A549 (cell line): Measurements from ENCODE around the gene GUK1. TPM values are rescaled to one million over a fixed set of nuclear protein-coding genes. Genes with fewer than 3 reads are reported as not detected.

Source experiments
- ATAC-seq, 2 experiments: fragments of 200-7000 bp in 1 of 2; fragments of >200 bp in 1 of 2; cut with Nextera tagmentation in 1 of 2; cut with Tn5 transposase in 1 of 2; 3 replicates each; pipeline versions ENCODE4 v1.8.0 to v1.9.1; 2018 to 2020; ENCODE audit warnings: mild to moderate bottlenecking in 1 of 2, moderate library complexity in 1 of 2
- CTCF ChIA-PET: fragments of 300-600 bp; sonication (Branson Sonifier 250); formaldehyde crosslinking; extraction: SDS; loops from one replicate; lab custom pipeline; 2021; ENCODE audit warnings: antibody characterized with exemption, inconsistent platforms; lab: Yijun Ruan, JAX
- POLR2A ChIA-PET: fragments of 350-600 bp; formaldehyde crosslinking; extraction: SDS; loops from one replicate; lab custom pipeline; 2021; ENCODE audit warnings: antibody characterized with exemption, inconsistent platforms; lab: Yijun Ruan, JAX
- DNase-seq, 2 experiments: peaks; one replicate each; pipeline versions ENCODE4 v3.0.0 to v3.0.0-alpha.2; 2011 to 2016; ENCODE audit warnings: low read depth in 1 of 2, low spot score in 1 of 2
- FAIRE-seq: peaks from 2 replicates; lab custom pipeline; 2011; peaks lifted over from hg19 to GRCh38; lab: Jason Lieb, UNC
- H3K27ac ChIP-seq, 2 experiments: fragments of >200 bp; sonication (Bioruptor Twin); formaldehyde crosslinking; 3 replicates each; pipeline ENCODE4 v1.5.1; 2016 to 2017
- H3K4me1 ChIP-seq: fragments of >200 bp; sonication (Bioruptor Twin); formaldehyde crosslinking; 3 replicates; pipeline ENCODE4 v1.6.1; 2016
- H3K4me2 ChIP-seq: fragments of >200 bp; sonication (Bioruptor Twin); formaldehyde crosslinking; 3 replicates; pipeline ENCODE4 v1.6.1; 2016
- H3K4me3 ChIP-seq: fragments of >200 bp; sonication (Bioruptor Twin); formaldehyde crosslinking; 3 replicates; pipeline ENCODE4 v1.5.1; 2016
- H3K9me3 ChIP-seq: fragments of >200 bp; sonication (Bioruptor Twin); formaldehyde crosslinking; 3 replicates; pipeline ENCODE4 v1.6.1; 2016
- BHLHE40 ChIP-seq: IDR thresholded peaks from 2 replicates; pipeline ENCODE4 v1.6.1; 2012; ENCODE audit warnings: low read depth, low read length, inconsistent platforms
- CBX2 ChIP-seq: fragments of 200-600 bp; sonication (generic); IDR thresholded peaks from 2 replicates; pipeline ENCODE4 v1.6.1; 2016; ENCODE audit warnings: low read depth, mild to moderate bottlenecking, borderline replicate concordance
- CBX8 ChIP-seq: fragments of 200-600 bp; sonication (generic); IDR thresholded peaks from 2 replicates; pipeline ENCODE4 v1.6.1; 2016
- EP300 ChIP-seq, 2 experiments: fragments of >200 bp; sonication (Bioruptor Twin); formaldehyde crosslinking; IDR thresholded peaks; 2 replicates in 1 of 2; 3 replicates in 1 of 2; pipeline ENCODE4 v1.6.1; 2016 to 2017
- HDAC2 ChIP-seq: fragments of 200-600 bp; sonication (generic); IDR thresholded peaks from 2 replicates; pipeline ENCODE4 v1.6.1; 2016
- HEYL ChIP-seq: fragments of 250-450 bp; sonication (Bioruptor Pico); IDR thresholded peaks from 2 replicates; pipeline ENCODE4 v1.8.0; 2021; ENCODE audit warnings: mild to moderate bottlenecking, moderate library complexity
- HOXB13 ChIP-seq: fragments of 250-450 bp; sonication (Bioruptor Pico); IDR thresholded peaks from 2 replicates; pipeline ENCODE4 v1.5.0; 2020; ENCODE audit warnings: low read depth, mild to moderate bottlenecking, moderate library complexity
- HOXB5 ChIP-seq: fragments of 250-450 bp; sonication (Bioruptor Pico); IDR thresholded peaks from 2 replicates; pipeline ENCODE4 v1.5.0; 2020; ENCODE audit warnings: mild to moderate bottlenecking, moderate library complexity
- KDM1A ChIP-seq: fragments of 200-600 bp; sonication (generic); IDR thresholded peaks from 2 replicates; pipeline ENCODE4 v1.6.1; 2016; ENCODE audit warnings: low read depth, mild to moderate bottlenecking
- NR3C1 ChIP-seq: fragments of >200 bp; sonication (Bioruptor Twin); formaldehyde crosslinking; IDR thresholded peaks from 3 replicates; pipeline ENCODE4 v1.6.1; 2017
- POLR2A ChIP-seq: IDR thresholded peaks from 2 replicates; pipeline ENCODE4 v1.6.1; 2012; ENCODE audit warnings: mild to moderate bottlenecking, low read length
- POLR2AphosphoS2 ChIP-seq: conservative IDR thresholded peaks from 2 replicates; pipeline ENCODE4 v1.6.1; 2012; ENCODE audit warnings: low read length, improper control_type of control experiment, inconsistent platforms
- SMC3 ChIP-seq: fragments of >200 bp; sonication (Bioruptor Twin); formaldehyde crosslinking; IDR thresholded peaks from 3 replicates; pipeline ENCODE4 v1.6.1; 2018; ENCODE audit warnings: inconsistent platforms
- TP53 ChIP-seq: fragments of 250-450 bp; sonication (Bioruptor Pico); IDR thresholded peaks from 2 replicates; pipeline ENCODE4 v1.5.0; 2021; ENCODE audit warnings: mild to moderate bottlenecking, moderate library complexity
- ZC3H11A ChIP-seq: fragments of 450-650 bp; IDR thresholded peaks from 2 replicates; pipeline ENCODE4 v1.6.1; 2014; ENCODE audit warnings: antibody characterized with exemption, mild to moderate bottlenecking
- ZNF302 ChIP-seq: fragments of 250-450 bp; sonication (Bioruptor Pico); IDR thresholded peaks from 2 replicates; pipeline ENCODE4 v1.9.0; 2021; ENCODE audit warnings: inconsistent platforms, mild to moderate bottlenecking, moderate library complexity
- WGBS: methylation state at CpG from one replicate; pipeline ENCODE4 v1.1.6; 2017; ENCODE audit errors: missing lambda C conversion rate; 5-methylcytosine and 5-hydroxymethylcytosine counted together
- polyA plus RNA-seq, 4 experiments: library from polyadenylated mRNA; depleted of rRNA in 3 of 4; stranded (reverse); fragments of >200 nt; fragmentation: RNase III in 1 of 4; extraction: RNeasy Plus Mini Kit Qiagen cat#74134 plus additional on column Dnase treatment in 1 of 4; gene quantifications; 2 replicates in 3 of 4; 3 replicates in 1 of 4; pipeline ENCODE4 v1.2.3, GENCODE V29; 2011 to 2017
- TF ChIP-seq, protein P1 (sequence below): fragments of 250-450 bp; sonication (Bioruptor Pico); IDR thresholded peaks from 2 replicates; pipeline ENCODE4 v1.5.0; 2020; ENCODE audit warnings: low read depth, mild to moderate bottlenecking, moderate library complexity
- TF ChIP-seq, protein P2 (sequence below): fragments of 450-650 bp; IDR thresholded peaks from 2 replicates; pipeline ENCODE4 v1.6.1; 2014; ENCODE audit warnings: antibody characterized with exemption
- TF ChIP-seq, protein P3 (sequence below): fragments of 150-350 bp; IDR thresholded peaks from 2 replicates; pipeline ENCODE4 v1.6.1; 2014; ENCODE audit warnings: low read depth, mild to moderate bottlenecking, low read length
- TF ChIP-seq, protein P4 (sequence below): fragments of 200-600 bp; sonication (generic); IDR thresholded peaks from 2 replicates; pipeline ENCODE4 v1.6.1; 2016; ENCODE audit warnings: antibody characterized with exemption, mild to moderate bottlenecking, moderate library complexity

GUK1 gene
- polyA plus RNA-seq, 2 of the 4 experiments (the other 2 are of a cell fraction), result 88.9 to 106 TPM

DNA sequence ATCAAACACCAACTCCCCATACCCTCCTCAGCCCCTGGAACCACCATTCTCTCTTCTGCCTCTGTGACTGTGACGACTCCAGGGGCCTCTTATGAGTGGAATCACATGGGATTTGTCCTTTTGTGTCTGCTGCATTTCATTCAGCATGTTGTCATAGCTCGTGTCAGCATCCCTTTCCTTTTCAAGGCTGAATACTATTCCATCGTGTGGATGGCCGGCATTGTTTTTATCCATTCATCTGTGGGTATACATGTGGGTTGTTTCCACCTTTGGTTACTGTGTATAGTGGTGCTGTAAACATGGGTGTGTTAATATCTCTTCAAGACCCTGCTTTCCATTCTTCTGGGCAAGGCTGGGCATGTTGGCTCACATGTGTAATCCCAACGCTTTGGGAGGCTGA lies 50.7 kb downstream of the GUK1 start:
- TF ChIP-seq HEYL (CRISPR knock-in tag) (no peak), HOXB13 (no peak), ZC3H11A (no peak), TP53 (no peak), HOXB5 (CRISPR knock-in tag) (no peak), POLR2AphosphoS2 (no peak), HDAC2 (no peak), BHLHE40 (no peak), POLR2A (no peak), ZNF302 (CRISPR knock-in tag) (no peak), SMC3 (no peak), EP300 (IDR thresholded peaks at IDR 0.05) (no peak)
- TF ChIP-seq, protein P1, sequence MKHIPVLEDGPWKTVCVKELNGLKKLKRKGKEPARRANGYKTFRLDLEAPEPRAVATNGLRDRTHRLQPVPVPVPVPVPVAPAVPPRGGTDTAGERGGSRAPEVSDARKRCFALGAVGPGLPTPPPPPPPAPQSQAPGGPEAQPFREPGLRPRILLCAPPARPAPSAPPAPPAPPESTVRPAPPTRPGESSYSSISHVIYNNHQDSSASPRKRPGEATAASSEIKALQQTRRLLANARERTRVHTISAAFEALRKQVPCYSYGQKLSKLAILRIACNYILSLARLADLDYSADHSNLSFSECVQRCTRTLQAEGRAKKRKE (CRISPR knock-in tag), result no peak
- TF ChIP-seq, protein P2, sequence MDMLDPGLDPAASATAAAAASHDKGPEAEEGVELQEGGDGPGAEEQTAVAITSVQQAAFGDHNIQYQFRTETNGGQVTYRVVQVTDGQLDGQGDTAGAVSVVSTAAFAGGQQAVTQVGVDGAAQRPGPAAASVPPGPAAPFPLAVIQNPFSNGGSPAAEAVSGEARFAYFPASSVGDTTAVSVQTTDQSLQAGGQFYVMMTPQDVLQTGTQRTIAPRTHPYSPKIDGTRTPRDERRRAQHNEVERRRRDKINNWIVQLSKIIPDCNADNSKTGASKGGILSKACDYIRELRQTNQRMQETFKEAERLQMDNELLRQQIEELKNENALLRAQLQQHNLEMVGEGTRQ, result no peak
- ChIA-PET CTCF (interaction anchor here (3.9 kb wide), 1 partner anchor 12 kb away, joined by 19 read pairs; no protein-coding TSS in a partner anchor), POLR2A (no interaction called here)
- H3K4me2 ChIP-seq, result no peak overlapping the region
- H3K4me1 ChIP-seq, result no peaks in the 10 kb centered on the region
- FAIRE-seq (no peak), ATAC-seq (no peak), DNase-seq (no peak)
- 61% methylated on average over 5 of the region's 5 CpGs for WGBS
- peaks cover 11% of the 10 kb centered on the region for H3K9me3 ChIP-seq
- H3K4me3 ChIP-seq, result no peak overlapping the region
- no peak overlapping the region for H3K27ac ChIP-seq

DNA sequence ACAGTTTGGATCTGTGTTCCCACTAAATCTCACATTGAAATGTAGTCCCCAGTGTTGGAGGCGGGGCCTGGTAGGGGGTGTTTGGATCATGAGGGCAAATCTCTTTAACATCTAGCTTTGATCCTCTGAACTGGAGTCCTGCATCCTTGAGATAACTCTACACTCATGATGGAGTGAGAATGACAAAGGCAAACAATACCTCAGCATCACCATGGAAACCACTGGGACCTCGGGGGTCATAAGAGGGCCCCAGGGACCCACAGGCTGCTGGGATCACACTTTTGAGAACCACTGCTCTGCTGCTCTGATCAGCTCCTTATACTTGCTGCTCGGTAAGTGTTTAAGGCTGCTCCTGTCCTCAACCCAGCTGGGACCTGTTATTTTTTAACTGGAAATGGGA lies 54.4 kb downstream of the GUK1 start:
- ChIA-PET CTCF (interaction anchor here (0.9 kb wide), 1 partner anchor 306 kb away, joined by 3 read pairs; no protein-coding TSS in a partner anchor), POLR2A (no interaction called here)
- Histone ChIP-seq H3K9me3 (peaks cover 20% of the 10 kb centered on the region), H3K4me1 (no peaks in the 10 kb centered on the region), H3K4me3 (no peak overlapping the region), H3K27ac (no peak overlapping the region), H3K4me2 (no peak overlapping the region)
- FAIRE-seq, result no peak
- no peak for TF ChIP-seq NR3C1
- TF ChIP-seq, protein P3, sequence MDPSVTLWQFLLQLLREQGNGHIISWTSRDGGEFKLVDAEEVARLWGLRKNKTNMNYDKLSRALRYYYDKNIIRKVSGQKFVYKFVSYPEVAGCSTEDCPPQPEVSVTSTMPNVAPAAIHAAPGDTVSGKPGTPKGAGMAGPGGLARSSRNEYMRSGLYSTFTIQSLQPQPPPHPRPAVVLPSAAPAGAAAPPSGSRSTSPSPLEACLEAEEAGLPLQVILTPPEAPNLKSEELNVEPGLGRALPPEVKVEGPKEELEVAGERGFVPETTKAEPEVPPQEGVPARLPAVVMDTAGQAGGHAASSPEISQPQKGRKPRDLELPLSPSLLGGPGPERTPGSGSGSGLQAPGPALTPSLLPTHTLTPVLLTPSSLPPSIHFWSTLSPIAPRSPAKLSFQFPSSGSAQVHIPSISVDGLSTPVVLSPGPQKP, result no peak
- TF ChIP-seq CBX2, result no peak
- no peak for TF ChIP-seq KDM1A
- no peak for TF ChIP-seq TP53
- TF ChIP-seq, protein P4, sequence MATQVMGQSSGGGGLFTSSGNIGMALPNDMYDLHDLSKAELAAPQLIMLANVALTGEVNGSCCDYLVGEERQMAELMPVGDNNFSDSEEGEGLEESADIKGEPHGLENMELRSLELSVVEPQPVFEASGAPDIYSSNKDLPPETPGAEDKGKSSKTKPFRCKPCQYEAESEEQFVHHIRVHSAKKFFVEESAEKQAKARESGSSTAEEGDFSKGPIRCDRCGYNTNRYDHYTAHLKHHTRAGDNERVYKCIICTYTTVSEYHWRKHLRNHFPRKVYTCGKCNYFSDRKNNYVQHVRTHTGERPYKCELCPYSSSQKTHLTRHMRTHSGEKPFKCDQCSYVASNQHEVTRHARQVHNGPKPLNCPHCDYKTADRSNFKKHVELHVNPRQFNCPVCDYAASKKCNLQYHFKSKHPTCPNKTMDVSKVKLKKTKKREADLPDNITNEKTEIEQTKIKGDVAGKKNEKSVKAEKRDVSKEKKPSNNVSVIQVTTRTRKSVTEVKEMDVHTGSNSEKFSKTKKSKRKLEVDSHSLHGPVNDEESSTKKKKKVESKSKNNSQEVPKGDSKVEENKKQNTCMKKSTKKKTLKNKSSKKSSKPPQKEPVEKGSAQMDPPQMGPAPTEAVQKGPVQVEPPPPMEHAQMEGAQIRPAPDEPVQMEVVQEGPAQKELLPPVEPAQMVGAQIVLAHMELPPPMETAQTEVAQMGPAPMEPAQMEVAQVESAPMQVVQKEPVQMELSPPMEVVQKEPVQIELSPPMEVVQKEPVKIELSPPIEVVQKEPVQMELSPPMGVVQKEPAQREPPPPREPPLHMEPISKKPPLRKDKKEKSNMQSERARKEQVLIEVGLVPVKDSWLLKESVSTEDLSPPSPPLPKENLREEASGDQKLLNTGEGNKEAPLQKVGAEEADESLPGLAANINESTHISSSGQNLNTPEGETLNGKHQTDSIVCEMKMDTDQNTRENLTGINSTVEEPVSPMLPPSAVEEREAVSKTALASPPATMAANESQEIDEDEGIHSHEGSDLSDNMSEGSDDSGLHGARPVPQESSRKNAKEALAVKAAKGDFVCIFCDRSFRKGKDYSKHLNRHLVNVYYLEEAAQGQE, result no peak
- no peak for TF ChIP-seq CBX8
- TF ChIP-seq ZNF302 (CRISPR knock-in tag), result no peak
- TF ChIP-seq POLR2A, result no peak
- no peak for ATAC-seq
- DNase-seq, result no peak
- 58% methylated on average over 3 of the region's 3 CpGs for WGBS
